Measurements from ENCODE around the gene CD37.

The CD37 gene

DNA sequence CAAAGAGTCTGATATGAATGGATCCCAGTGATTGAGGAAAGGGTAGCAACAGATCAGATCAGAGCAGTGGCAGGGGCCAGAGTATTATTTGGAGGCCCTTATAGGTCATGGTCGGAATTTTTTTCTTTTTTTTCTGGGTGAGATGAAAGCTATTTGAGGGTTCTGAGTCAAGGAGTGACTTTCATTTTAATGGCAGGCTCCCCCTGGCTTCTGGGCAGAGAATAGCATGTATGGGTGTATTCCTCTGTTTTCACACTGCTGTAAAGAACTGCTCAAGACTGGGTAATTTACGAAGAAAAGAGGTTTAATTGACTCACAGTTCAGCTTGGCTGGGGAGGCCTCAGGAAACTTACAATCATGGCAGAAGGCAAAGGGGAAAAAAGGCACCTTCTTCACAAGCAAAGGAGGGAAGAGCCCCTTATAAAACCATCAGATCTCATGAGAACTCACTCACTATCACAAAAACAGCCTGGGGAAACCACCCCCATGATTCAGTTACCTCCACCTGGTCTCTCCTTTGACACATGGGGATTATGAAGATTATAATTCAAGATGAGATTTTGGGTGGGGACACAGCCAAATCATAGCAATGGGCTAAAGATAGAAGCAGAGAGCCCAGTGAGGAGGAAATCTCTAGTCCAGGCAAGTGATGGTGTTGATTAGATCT, 7.2 kb upstream of the CD37 start:
- TF ChIP-seq, protein P1, sequence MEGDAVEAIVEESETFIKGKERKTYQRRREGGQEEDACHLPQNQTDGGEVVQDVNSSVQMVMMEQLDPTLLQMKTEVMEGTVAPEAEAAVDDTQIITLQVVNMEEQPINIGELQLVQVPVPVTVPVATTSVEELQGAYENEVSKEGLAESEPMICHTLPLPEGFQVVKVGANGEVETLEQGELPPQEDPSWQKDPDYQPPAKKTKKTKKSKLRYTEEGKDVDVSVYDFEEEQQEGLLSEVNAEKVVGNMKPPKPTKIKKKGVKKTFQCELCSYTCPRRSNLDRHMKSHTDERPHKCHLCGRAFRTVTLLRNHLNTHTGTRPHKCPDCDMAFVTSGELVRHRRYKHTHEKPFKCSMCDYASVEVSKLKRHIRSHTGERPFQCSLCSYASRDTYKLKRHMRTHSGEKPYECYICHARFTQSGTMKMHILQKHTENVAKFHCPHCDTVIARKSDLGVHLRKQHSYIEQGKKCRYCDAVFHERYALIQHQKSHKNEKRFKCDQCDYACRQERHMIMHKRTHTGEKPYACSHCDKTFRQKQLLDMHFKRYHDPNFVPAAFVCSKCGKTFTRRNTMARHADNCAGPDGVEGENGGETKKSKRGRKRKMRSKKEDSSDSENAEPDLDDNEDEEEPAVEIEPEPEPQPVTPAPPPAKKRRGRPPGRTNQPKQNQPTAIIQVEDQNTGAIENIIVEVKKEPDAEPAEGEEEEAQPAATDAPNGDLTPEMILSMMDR (IDR thresholded peaks at IDR 0.05), result peak; percentile 61

DNA sequence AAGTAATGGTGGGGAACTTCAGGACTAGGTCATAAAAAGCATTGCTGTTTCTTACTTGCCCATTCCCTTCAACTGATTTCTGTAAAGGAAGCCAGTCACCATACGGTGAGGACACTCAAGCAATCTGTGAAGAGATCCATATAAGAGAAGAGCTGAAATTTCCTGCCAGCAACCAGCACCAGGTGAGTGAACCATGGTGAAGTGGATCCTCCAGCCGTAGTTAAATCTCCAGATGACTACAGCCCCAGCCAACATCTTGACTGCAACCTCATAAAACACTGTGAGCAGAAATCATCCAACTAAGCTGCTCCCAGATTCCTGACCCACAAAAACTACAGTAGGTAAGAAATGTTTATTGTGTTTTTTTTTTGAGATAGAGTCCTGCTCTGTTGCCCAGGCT, 6.5 kb upstream of the CD37 start:
- TF ChIP-seq, protein P1 (IDR thresholded peaks at IDR 0.05), result no peak

DNA sequence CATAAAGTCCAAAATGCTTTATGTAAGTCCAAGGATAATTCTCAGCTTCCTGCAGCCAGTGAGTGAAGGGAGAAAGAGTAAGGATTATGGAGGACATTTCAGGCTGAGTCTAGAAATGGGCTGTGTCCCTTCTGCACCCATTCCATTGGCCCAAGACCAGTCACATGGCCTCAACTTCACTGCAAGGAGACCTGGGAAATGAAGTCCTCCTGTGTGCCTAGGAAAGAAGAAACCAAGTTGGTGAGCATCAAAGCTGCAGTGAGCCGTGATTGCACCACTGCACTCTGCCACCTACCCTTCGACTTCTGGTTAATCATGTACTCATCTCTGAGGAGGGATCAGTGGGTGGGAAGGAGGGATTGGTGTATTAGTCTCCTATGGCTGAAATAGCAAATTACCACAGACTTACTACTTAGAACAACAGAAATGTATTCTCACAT, 3.6 kb upstream of the CD37 start:
- TF ChIP-seq, protein P1 (IDR thresholded peaks at IDR 0.05), result no peak

DNA sequence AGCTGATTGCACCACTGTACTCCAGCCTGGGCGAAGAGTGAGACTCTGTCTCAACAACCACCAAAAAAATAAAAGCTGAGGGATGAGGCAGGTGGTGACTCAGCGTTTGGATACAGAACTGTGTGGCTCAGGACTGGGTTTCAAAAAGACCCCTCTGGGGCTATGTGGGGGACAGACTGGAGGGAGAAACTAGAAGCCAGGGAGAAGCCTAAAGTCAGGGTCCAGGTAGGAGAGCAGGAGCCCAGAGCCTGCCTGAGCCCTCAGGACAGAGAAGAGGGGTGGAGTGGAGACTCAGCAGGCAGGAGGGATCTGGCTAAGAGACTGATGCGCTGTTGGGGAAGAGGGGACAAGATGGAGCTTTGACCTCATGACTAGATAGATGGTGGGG, 1.8 kb upstream of the CD37 start:
- TF ChIP-seq, protein P1 (IDR thresholded peaks at IDR 0.05), result no peak

DNA sequence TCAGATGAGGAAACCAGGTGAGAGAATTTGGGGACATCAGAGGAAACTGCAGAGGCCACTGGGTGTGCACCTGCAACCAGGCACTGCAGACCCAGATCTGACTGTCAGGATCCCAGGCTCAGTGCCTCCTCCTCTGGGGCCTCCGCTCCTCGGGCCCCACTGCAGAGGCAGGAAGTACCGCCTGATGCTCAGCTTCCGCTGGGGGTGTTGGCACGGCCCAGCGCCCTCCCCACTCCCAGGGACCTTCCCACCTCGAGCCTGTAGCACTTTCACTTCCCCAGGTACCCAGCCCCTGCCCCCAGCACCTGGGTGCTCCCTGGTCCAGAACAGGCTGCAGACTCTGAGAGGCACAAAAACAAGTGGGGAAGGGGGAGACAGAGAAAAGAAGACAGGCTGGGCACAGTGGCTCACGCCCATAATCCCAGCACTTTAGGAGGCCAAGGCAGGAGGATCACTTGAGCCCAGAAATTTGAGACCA, 1.4 kb upstream of the CD37 start:
- TF ChIP-seq, protein P1 (IDR thresholded peaks at IDR 0.05), result no peak

DNA sequence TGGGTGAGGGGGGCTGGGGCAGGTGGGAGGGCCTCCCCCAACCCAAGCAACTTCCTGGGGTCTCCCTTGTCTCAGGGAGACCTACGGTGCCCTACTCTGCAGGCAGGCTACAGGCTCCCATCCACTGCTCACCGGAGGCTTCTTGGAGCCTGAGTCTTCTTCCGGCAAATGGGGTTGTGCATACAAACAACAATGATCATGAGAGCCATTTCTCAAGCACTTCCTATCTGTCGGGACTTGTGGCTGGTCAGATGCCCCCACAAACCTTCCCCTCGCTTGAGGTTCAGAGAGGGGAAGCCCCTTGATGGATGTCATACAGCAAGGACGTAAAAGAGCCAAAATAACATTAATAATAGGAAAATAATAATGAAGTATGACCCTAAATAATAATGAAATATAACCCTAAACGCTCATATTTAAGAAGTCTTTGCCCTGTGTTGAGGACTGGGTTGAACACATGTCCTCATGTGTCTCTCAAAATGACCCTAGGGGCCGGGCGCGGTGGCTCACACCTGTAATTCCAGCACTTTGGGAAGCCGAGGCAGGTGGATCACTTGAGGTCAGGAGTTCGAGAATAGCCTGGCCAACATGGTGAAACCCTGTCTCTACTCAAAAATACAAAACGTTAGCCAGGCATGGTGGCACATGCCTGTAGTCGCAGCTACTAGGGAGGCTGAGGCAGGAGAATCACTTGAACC, 727 bp downstream of the CD37 start:
- TF ChIP-seq, protein P1 (IDR thresholded peaks at IDR 0.05), result no peak

DNA sequence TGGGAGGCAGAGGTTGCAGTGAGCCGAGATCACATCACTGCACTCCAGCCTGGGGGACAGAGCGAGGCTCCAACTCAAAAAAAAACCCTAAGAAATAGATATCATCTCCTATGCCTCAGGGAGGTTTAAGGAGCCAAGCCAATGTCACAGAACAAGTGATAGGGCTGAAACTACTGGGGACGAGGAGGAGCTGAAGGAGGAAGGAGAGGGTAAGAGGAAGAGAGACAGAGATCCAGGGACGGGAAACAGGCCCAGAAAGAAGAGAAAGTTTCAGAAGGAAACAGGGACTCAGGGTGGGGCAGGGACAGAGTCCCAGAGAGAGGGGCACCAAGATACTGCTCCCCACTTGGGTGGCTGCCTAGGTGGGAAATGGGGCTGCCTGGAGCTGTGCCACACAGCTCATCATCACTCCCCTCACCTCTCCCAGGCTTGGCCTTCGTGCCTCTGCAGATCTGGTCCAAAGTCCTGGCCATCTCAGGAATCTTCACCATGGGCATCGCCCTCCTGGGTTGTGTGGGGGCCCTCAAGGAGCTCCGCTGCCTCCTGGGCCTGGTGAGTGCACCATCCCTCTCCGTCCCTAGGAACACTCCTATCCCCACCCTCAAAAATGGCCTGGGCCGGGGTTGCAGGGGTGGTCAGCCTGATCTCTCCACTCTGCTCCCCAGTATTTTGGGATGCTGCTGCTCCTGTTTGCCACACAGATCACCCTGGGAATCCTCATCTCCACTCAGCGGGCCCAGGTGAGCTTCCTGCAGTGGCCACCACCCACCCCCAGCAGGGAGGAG, 1.5 kb downstream of the CD37 start:
- TF ChIP-seq, protein P1 (IDR thresholded peaks at IDR 0.05), result no peak
